ENCODE results near the gene AGR3.

The AGR3 gene

DNA sequence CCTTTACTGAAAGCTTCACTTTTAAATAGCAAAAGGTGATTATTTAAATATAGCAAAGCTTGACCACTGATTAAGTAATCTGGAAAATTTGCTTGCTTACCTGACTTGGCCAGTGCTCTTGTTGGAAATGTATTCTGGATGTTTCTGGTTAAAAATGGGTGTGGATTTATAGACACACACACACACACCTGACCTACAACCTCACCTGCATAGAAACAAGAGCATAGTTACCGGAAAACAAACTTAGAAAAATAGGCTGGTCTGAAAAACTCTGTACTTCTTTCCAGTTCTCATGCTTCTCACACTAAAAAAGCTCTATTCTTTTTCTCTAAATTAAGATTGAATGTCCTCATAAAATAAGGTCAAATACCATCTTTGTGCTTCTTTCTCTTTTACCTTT lies at the start of gene AGR3:
Gene AGR3 (minus strand): TSS at position 140 of the 400 bp plus-strand sequence. CDS start 3,365 bp downstream, outside the sequence.
- Histone ChIP-seq H3K4me3 (ENCODE audit: low read depth, low read length) (no peak within 1 kb of the TSS), H3K4me1 (ENCODE audit: control insufficient read depth, insufficient read depth, low read length) (no peaks in the 10 kb centered on the region), H3K9me3 (ENCODE audit: control insufficient read depth, insufficient read depth, low read depth, low read length) (no peaks in the 10 kb centered on the region), H3K27ac (ENCODE audit: extremely low read depth, low read depth, low read length) (no peak within 1 kb of the TSS), H3K36me3 (ENCODE audit: control insufficient read depth in 2 of 2, insufficient read depth in 1 of 2, low read length in 2 of 2) (no peaks in the 10 kb centered on the region)
- TF ChIP-seq ZNF391 (tag by site-specific recombination; IDR thresholded peaks at IDR 0.05; ENCODE audit: borderline replicate concordance, low read depth), result no peak
- TF ChIP-seq ZNF175 (tag by site-specific recombination; IDR thresholded peaks at IDR 0.05), result no peak
- no peak for TF ChIP-seq YY2 (tag by site-specific recombination; IDR thresholded peaks at IDR 0.05)
- no peak for TF ChIP-seq ZBTB1 (tag by site-specific recombination; IDR thresholded peaks at IDR 0.05)
- TF ChIP-seq, protein P1, sequence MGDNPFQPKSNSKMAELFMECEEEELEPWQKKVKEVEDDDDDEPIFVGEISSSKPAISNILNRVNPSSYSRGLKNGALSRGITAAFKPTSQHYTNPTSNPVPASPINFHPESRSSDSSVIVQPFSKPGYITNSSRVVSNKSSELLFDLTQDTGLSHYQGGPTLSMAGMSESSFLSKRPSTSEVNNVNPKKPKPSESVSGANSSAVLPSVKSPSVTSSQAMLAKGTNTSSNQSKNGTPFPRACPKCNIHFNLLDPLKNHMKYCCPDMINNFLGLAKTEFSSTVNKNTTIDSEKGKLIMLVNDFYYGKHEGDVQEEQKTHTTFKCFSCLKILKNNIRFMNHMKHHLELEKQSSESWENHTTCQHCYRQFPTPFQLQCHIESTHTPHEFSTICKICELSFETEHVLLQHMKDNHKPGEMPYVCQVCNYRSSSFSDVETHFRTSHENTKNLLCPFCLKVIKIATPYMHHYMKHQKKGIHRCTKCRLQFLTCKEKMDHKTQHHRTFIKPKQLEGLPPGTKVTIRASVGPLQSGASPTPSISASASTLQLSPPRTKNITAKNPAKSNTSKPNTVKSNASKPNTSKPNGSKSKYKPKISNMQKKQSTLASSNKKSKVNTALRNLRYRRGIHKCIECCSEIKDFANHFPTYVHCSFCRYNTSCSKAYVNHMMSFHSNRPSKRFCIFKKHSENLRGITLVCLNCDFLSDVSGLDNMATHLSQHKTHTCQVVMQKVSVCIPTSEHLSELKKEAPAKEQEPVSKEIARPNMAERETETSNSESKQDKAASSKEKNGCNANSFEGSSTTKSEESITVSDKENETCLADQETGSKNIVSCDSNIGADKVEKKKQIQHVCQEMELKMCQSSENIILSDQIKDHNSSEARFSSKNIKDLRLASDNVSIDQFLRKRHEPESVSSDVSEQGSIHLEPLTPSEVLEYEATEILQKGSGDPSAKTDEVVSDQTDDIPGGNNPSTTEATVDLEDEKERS (tag by site-specific recombination; IDR thresholded peaks at IDR 0.05), result no peak
- TF ChIP-seq, protein P2, sequence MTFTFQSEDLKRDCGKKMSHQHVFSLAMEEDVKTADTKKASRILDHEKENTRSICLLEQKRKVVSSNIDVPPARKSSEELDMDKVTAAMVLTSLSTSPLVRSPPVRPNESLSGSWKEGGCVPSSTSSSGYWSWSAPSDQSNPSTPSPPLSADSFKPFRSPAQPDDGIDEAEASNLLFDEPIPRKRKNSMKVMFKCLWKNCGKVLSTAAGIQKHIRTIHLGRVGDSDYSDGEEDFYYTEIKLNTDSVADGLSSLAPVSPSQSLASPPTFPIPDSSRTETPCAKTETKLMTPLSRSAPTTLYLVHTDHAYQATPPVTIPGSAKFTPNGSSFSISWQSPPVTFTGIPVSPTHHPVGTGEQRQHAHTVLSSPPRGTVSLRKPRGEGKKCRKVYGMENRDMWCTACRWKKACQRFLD (tag by site-specific recombination; IDR thresholded peaks at IDR 0.05), result no peak
- no peak for TF ChIP-seq ZSCAN5A (tag by site-specific recombination; IDR thresholded peaks at IDR 0.05)
- no peak for TF ChIP-seq ZNF501 (tag by site-specific recombination; IDR thresholded peaks at IDR 0.05)
- TF ChIP-seq REPIN1 (tag by site-specific recombination; IDR thresholded peaks at IDR 0.05; ENCODE audit: low read depth), result no peak
- no peak for TF ChIP-seq ZNF155 (tag by site-specific recombination; IDR thresholded peaks at IDR 0.05)
- no peak for TF ChIP-seq HOXD13 (CRISPR knock-in tag; IDR thresholded peaks at IDR 0.05; ENCODE audit: borderline replicate concordance)
- TF ChIP-seq ZNF366 (tag by site-specific recombination; conservative IDR thresholded peaks at IDR 0.05), result no peak
- no peak for TF ChIP-seq ZNF404 (tag by site-specific recombination; IDR thresholded peaks at IDR 0.05)
- TF ChIP-seq KLF9 (tag by site-specific recombination; IDR thresholded peaks at IDR 0.05; ENCODE audit: low read depth), result no peak
- TF ChIP-seq ZNF146 (tag by site-specific recombination; IDR thresholded peaks at IDR 0.05), result no peak
- ChIA-PET POLR2A (no interaction called here), CTCF (interaction anchor here (0.7 to 1.4 kb wide), 4 partner anchors 10 to 317 kb away, joined by 3 to 7 read pairs (median 6); no protein-coding TSS in a partner anchor)

- H3K27ac ChIP-seq (ENCODE audit: extremely low read depth, low read depth, low read length), result no peak overlapping the region
- no peak overlapping the region for H3K4me3 ChIP-seq (ENCODE audit: low read depth, low read length)
- H3K4me1 ChIP-seq (ENCODE audit: control insufficient read depth, insufficient read depth, low read length), result no peaks in the 10 kb centered on the region
- CTCF ChIA-PET, result interaction anchor here (0.5 to 1.5 kb wide), 4 partner anchors 13 to 499 kb away, joined by 3 to 7 read pairs (median 4); no protein-coding TSS in a partner anchor
- no peaks in the 10 kb centered on the region; the same call in 1 of the 2 replicates for H3K9me3 ChIP-seq (ENCODE audit: control insufficient read depth, insufficient read depth, low read depth, low read length)
- POLR2A ChIA-PET, result no interaction called here
- H3K36me3 ChIP-seq (ENCODE audit: control insufficient read depth in 2 of 2, insufficient read depth in 1 of 2, low read length in 2 of 2), result no peaks in the 10 kb centered on the region
- TF ChIP-seq, protein P3, sequence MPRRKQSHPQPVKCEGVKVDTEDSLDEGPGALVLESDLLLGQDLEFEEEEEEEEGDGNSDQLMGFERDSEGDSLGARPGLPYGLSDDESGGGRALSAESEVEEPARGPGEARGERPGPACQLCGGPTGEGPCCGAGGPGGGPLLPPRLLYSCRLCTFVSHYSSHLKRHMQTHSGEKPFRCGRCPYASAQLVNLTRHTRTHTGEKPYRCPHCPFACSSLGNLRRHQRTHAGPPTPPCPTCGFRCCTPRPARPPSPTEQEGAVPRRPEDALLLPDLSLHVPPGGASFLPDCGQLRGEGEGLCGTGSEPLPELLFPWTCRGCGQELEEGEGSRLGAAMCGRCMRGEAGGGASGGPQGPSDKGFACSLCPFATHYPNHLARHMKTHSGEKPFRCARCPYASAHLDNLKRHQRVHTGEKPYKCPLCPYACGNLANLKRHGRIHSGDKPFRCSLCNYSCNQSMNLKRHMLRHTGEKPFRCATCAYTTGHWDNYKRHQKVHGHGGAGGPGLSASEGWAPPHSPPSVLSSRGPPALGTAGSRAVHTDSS (tag by site-specific recombination; IDR thresholded peaks at IDR 0.05), result no peak
- TF ChIP-seq, protein P4, sequence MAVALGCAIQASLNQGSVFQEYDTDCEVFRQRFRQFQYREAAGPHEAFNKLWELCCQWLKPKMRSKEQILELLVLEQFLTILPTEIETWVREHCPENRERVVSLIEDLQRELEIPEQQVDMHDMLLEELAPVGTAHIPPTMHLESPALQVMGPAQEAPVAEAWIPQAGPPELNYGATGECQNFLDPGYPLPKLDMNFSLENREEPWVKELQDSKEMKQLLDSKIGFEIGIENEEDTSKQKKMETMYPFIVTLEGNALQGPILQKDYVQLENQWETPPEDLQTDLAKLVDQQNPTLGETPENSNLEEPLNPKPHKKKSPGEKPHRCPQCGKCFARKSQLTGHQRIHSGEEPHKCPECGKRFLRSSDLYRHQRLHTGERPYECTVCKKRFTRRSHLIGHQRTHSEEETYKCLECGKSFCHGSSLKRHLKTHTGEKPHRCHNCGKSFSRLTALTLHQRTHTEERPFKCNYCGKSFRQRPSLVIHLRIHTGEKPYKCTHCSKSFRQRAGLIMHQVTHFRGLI (tag by site-specific recombination; IDR thresholded peaks at IDR 0.05), result no peak
- no peak for TF ChIP-seq ZSCAN18 (tag by site-specific recombination; IDR thresholded peaks at IDR 0.05)
- no peak for TF ChIP-seq ZNF473 (tag by site-specific recombination; IDR thresholded peaks at IDR 0.05)
- TF ChIP-seq, protein P5, sequence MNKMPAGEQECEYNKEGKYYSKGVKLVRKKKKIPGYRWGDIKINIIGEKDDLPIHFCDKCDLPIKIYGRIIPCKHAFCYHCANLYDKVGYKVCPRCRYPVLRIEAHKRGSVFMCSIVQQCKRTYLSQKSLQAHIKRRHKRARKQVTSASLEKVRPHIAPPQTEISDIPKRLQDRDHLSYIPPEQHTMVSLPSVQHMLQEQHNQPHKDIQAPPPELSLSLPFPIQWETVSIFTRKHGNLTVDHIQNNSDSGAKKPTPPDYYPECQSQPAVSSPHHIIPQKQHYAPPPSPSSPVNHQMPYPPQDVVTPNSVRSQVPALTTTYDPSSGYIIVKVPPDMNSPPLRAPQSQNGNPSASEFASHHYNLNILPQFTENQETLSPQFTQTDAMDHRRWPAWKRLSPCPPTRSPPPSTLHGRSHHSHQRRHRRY (tag by site-specific recombination; IDR thresholded peaks at IDR 0.05), result no peak
- TF ChIP-seq ZNF626 (tag by site-specific recombination; IDR thresholded peaks at IDR 0.05), result no peak
- TF ChIP-seq ZNF777 (tag by site-specific recombination; IDR thresholded peaks at IDR 0.05; ENCODE audit: borderline replicate concordance), result no peak
- no peak for TF ChIP-seq ZBTB48 (tag by site-specific recombination; IDR thresholded peaks at IDR 0.05)
Measured at GRCh38 chr7:16930946-16931345, 49.2 kb upstream of the AGR3 start.

All from HEK293 (cell line).